ENCODE data around the gene FUOM.

- TF ChIP-seq CTCF (conservative IDR thresholded peaks at IDR 0.05; ENCODE audit: low read length), result no peak
- TF ChIP-seq EZH2phosphoT487 (IDR thresholded peaks at IDR 0.05; ENCODE audit: borderline replicate concordance, low read depth, low read length), result no peak
These were observed 8.3 kb upstream of the FUOM start for GRCh38 chr10:133366130-133366478.

Data from OCI-LY7 (cell line).